ENCODE data around the gene CORO6. TPM values are rescaled to one million over a fixed set of nuclear protein-coding genes. Genes with fewer than 3 reads are reported as not detected.

CORO6 gene
- total and polyA plus RNA-seq, 4 donors: 0.23 to 3.0 (median 0.59) TPM

- H3K36me3 ChIP-seq (ENCODE audit: control insufficient read depth in 4 of 4, insufficient read depth in 3 of 4, low read depth in 1 of 4, low read length in 3 of 4): peaks cover 0 to 25% (median 6%) of the 10 kb centered on the region in 4 donors
- H3K9me3 ChIP-seq (ENCODE audit: control insufficient read depth in 4 of 4, low read length in 3 of 4): no peaks in the 10 kb centered on the region
- H3K4me3 ChIP-seq (ENCODE audit: low read depth in 1 of 3, low read length in 3 of 3): no peak overlapping the region
- no peak overlapping the region for H3K9ac ChIP-seq (ENCODE audit: low read depth in 1 of 2, low read length in 2 of 2)
- no peak for TF ChIP-seq HNF4G (IDR thresholded peaks at IDR 0.05)
- TF ChIP-seq NR2F2 (IDR thresholded peaks at IDR 0.05): no peak
- TF ChIP-seq, protein P1, sequence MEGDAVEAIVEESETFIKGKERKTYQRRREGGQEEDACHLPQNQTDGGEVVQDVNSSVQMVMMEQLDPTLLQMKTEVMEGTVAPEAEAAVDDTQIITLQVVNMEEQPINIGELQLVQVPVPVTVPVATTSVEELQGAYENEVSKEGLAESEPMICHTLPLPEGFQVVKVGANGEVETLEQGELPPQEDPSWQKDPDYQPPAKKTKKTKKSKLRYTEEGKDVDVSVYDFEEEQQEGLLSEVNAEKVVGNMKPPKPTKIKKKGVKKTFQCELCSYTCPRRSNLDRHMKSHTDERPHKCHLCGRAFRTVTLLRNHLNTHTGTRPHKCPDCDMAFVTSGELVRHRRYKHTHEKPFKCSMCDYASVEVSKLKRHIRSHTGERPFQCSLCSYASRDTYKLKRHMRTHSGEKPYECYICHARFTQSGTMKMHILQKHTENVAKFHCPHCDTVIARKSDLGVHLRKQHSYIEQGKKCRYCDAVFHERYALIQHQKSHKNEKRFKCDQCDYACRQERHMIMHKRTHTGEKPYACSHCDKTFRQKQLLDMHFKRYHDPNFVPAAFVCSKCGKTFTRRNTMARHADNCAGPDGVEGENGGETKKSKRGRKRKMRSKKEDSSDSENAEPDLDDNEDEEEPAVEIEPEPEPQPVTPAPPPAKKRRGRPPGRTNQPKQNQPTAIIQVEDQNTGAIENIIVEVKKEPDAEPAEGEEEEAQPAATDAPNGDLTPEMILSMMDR (IDR thresholded peaks at IDR 0.05; ENCODE audit: low read depth, low read length, missing input control): no peak
- TF ChIP-seq FOXA2 (IDR thresholded peaks at IDR 0.05): no peak
- TF ChIP-seq RAD21 (IDR thresholded peaks at IDR 0.05): no peak
- TF ChIP-seq, protein P2, sequence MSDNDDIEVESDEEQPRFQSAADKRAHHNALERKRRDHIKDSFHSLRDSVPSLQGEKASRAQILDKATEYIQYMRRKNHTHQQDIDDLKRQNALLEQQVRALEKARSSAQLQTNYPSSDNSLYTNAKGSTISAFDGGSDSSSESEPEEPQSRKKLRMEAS (IDR thresholded peaks at IDR 0.05): no peak
- TF ChIP-seq ATF3 (IDR thresholded peaks at IDR 0.05): no peak
- TF ChIP-seq, protein P3, sequence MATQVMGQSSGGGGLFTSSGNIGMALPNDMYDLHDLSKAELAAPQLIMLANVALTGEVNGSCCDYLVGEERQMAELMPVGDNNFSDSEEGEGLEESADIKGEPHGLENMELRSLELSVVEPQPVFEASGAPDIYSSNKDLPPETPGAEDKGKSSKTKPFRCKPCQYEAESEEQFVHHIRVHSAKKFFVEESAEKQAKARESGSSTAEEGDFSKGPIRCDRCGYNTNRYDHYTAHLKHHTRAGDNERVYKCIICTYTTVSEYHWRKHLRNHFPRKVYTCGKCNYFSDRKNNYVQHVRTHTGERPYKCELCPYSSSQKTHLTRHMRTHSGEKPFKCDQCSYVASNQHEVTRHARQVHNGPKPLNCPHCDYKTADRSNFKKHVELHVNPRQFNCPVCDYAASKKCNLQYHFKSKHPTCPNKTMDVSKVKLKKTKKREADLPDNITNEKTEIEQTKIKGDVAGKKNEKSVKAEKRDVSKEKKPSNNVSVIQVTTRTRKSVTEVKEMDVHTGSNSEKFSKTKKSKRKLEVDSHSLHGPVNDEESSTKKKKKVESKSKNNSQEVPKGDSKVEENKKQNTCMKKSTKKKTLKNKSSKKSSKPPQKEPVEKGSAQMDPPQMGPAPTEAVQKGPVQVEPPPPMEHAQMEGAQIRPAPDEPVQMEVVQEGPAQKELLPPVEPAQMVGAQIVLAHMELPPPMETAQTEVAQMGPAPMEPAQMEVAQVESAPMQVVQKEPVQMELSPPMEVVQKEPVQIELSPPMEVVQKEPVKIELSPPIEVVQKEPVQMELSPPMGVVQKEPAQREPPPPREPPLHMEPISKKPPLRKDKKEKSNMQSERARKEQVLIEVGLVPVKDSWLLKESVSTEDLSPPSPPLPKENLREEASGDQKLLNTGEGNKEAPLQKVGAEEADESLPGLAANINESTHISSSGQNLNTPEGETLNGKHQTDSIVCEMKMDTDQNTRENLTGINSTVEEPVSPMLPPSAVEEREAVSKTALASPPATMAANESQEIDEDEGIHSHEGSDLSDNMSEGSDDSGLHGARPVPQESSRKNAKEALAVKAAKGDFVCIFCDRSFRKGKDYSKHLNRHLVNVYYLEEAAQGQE (IDR thresholded peaks at IDR 0.05): no peak
- no peak for TF ChIP-seq HNF4A (conservative IDR thresholded peaks at IDR 0.05)
- TF ChIP-seq YY1 (IDR thresholded peaks at IDR 0.05): no peak
- no peak for TF ChIP-seq FOXA1 (IDR thresholded peaks at IDR 0.05)
- no peak for TF ChIP-seq JUND (IDR thresholded peaks at IDR 0.05)
- H3K27me3 ChIP-seq (ENCODE audit: control insufficient read depth in 4 of 4, insufficient read depth in 4 of 4, low read length in 3 of 4): no peaks in the 10 kb centered on the region
- no peak for DNase-seq (ENCODE audit: low spot score)
- 95% methylated on average over 14 of the region's 14 CpGs for WGBS
- peaks cover 10 to 17% (median 14%) of the 10 kb centered on the region in 4 donors for H3K4me1 ChIP-seq (ENCODE audit: control insufficient read depth in 4 of 4, insufficient read depth in 4 of 4, low read length in 3 of 4)
- H3K27ac ChIP-seq (ENCODE audit: low read depth in 1 of 2, low read length in 2 of 2): no peak overlapping the region
Observed at GRCh38 chr17:29578626-29579485, 43.9 kb downstream of the CORO6 start.

DNA sequence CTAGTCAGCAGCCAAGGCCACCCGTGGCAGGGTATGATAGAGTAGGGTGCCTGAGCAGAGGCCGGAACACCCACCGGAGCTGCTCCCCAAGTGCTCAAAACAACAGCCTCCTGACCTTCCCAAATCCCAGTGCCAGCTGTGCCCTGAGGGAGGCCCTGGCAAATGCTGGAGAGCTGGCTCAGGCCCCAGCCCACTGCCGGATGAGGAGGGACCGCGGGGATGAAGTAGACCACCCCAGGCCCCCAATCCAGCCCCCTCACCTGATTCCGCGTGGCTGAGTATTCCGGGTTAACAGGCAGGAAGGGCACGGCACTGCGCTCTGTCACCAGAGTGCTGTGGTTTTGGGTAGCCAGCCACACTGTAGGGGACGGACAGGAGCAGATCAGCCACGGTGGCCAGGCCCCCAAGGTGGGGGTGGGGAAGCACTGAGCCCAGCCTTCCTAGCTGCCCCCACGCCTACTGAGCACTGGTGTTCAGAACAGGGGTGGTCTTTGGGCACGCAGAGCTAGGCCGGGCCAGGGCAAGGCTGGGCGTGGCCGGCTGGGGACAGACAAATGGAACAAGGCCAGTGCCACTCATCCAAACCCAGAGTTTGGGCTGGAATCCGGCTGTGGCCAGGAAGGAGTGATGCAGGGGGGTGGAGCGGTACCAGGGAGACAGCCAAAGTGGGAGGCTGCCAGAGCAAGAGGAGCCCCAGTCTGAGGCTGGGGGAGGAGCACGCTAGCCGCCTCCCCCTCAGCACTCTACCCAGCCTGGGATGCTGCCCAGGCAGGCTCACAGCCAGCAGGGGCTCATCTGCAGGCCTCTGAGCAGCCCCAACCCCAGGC is 45.1 kb downstream of the CORO6 start:
- no peak overlapping the region for H3K4me3 ChIP-seq (ENCODE audit: low read depth in 1 of 3, low read length in 3 of 3)
- peaks cover 0 to 25% (median 6%) of the 10 kb centered on the region in 4 donors for H3K36me3 ChIP-seq (ENCODE audit: control insufficient read depth in 4 of 4, insufficient read depth in 3 of 4, low read depth in 1 of 4, low read length in 3 of 4)
- peaks cover 18 to 29% (median 25%) of the 10 kb centered on the region in 4 donors for H3K4me1 ChIP-seq (ENCODE audit: control insufficient read depth in 4 of 4, insufficient read depth in 4 of 4, low read length in 3 of 4)
- no peaks in the 10 kb centered on the region for H3K9me3 ChIP-seq (ENCODE audit: control insufficient read depth in 4 of 4, low read length in 3 of 4)
- no peak overlapping the region for H3K9ac ChIP-seq (ENCODE audit: low read depth in 1 of 2, low read length in 2 of 2)
- H3K27me3 ChIP-seq (ENCODE audit: control insufficient read depth in 4 of 4, insufficient read depth in 4 of 4, low read length in 3 of 4): no peaks in the 10 kb centered on the region
- DNase-seq (ENCODE audit: low spot score): no peak
- WGBS: 92% methylated on average over 22 of the region's 22 CpGs
- H3K27ac ChIP-seq (ENCODE audit: low read depth in 1 of 2, low read length in 2 of 2): no peak overlapping the region
- TF ChIP-seq YY1 (IDR thresholded peaks at IDR 0.05) (no peak), HNF4A (conservative IDR thresholded peaks at IDR 0.05) (no peak), EGR1 (IDR thresholded peaks at IDR 0.05; ENCODE audit: low read depth in 2 of 2) (no peak), NR2F2 (IDR thresholded peaks at IDR 0.05) (no peak), RXRA (IDR thresholded peaks at IDR 0.05) (no peak), ATF3 (IDR thresholded peaks at IDR 0.05) (no peak), FOXA2 (IDR thresholded peaks at IDR 0.05) (no peak), TAF1 (conservative IDR thresholded peaks at IDR 0.05) (no peak), ZBTB33 (IDR thresholded peaks at IDR 0.05) (no peak), FOXA1 (IDR thresholded peaks at IDR 0.05) (no peak), JUND (IDR thresholded peaks at IDR 0.05) (no peak), SP1 (IDR thresholded peaks at IDR 0.05) (no peak)
- TF ChIP-seq, protein P2 (IDR thresholded peaks at IDR 0.05): no peak
- TF ChIP-seq, protein P1 (IDR thresholded peaks at IDR 0.05; ENCODE audit: low read depth, low read length, missing input control): no peak
